Measurements from ENCODE around the gene ACTR3C. TPM values are rescaled to one million over a fixed set of nuclear protein-coding genes. Genes with fewer than 3 reads are reported as not detected.
A peak's percentile ranks its signal among the peaks of the same experiment; 100 is the strongest.

The ACTR3C gene
- total and polyA plus RNA-seq, 2 donors (not counting 1 experiment from before 2014, with no cell fraction given), result 4.0 to 20.7 TPM

DNA sequence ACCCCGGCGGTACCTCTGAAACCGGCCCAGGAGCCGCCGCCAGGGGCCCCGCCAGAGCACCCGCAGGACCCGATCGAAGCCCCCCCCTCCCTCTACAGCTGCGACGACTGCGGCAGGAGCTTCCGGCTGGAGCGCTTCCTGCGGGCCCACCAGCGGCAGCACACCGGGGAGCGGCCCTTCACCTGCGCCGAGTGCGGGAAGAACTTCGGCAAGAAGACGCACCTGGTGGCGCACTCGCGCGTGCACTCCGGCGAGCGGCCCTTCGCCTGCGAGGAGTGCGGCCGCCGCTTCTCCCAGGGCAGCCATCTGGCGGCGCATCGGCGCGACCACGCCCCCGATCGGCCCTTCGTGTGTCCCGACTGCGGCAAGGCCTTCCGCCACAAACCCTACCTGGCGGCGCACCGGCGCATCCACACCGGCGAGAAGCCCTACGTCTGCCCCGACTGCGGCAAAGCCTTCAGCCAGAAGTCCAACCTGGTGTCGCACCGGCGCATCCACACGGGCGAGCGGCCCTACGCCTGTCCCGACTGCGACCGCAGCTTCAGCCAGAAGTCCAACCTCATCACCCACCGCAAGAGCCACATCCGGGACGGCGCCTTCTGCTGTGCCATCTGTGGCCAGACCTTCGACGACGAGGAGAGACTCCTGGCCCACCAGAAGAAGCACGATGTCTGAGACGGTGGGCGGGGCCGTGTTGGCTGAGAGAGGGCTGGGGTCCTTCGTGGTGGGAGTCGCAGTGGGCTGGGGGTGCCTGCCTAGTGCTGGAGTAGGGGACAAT, 49.1 kb upstream of the ACTR3C start:
- H3K9ac ChIP-seq (ENCODE audit: low read length), result no peak overlapping the region
- Mint-ChIP-seq H3K9me3 (ENCODE audit: insufficient read depth) (no peaks in the 10 kb centered on the region), H3K4me3 (peak overlapping the region; percentile 7), H3K27me3 (no peaks in the 10 kb centered on the region), H3K4me1 (peaks cover 72% of the 10 kb centered on the region), H3K27ac (peak overlapping the region; percentile 53)
- peaks cover 33% of the 10 kb centered on the region for H3K79me2 ChIP-seq (ENCODE audit: control insufficient read depth, insufficient read depth, low read length)
- no peak overlapping the region for H2AFZ ChIP-seq (ENCODE audit: insufficient read depth, low read depth, low read length, poor library complexity, severe bottlenecking)
- WGBS (ENCODE audit: insufficient coverage), result 98% methylated on average over 79 of the region's 79 CpGs
- no peak for DNase-seq
- TF ChIP-seq, protein P1, sequence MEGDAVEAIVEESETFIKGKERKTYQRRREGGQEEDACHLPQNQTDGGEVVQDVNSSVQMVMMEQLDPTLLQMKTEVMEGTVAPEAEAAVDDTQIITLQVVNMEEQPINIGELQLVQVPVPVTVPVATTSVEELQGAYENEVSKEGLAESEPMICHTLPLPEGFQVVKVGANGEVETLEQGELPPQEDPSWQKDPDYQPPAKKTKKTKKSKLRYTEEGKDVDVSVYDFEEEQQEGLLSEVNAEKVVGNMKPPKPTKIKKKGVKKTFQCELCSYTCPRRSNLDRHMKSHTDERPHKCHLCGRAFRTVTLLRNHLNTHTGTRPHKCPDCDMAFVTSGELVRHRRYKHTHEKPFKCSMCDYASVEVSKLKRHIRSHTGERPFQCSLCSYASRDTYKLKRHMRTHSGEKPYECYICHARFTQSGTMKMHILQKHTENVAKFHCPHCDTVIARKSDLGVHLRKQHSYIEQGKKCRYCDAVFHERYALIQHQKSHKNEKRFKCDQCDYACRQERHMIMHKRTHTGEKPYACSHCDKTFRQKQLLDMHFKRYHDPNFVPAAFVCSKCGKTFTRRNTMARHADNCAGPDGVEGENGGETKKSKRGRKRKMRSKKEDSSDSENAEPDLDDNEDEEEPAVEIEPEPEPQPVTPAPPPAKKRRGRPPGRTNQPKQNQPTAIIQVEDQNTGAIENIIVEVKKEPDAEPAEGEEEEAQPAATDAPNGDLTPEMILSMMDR (IDR thresholded peaks at IDR 0.05), result no peak
- TF ChIP-seq EZH2 (IDR thresholded peaks at IDR 0.05; ENCODE audit: borderline replicate concordance, insufficient read depth, low read depth, low read length, poor library complexity, severe bottlenecking), result no peak
- H4K20me1 ChIP-seq (ENCODE audit: control insufficient read depth, insufficient read depth, low read length, poor library complexity, severe bottlenecking), result peaks cover 26% of the 10 kb centered on the region
- H3K27ac ChIP-seq (ENCODE audit: low read length in 2 of 2), result no peak overlapping the region
- no peaks in the 10 kb centered on the region for H3K27me3 ChIP-seq (replicated peaks in 1 of 4; ENCODE audit: control extremely low read depth in 1 of 4, control insufficient read depth in 3 of 4, insufficient read depth in 4 of 4, low read length in 3 of 4)
- peaks cover 0 to 36% of the 10 kb centered on the region in 2 experiments for H3K36me3 ChIP-seq (replicated peaks in 1 of 2; ENCODE audit: control extremely low read depth in 1 of 2, control insufficient read depth in 1 of 2, extremely low read depth in 1 of 2, insufficient read depth in 2 of 2, low read length in 1 of 2)
- no peak for ATAC-seq (ENCODE audit: low read depth)
- no peak overlapping the region for H3K4me3 ChIP-seq (ENCODE audit: control extremely low read depth in 1 of 5, extremely low read depth in 1 of 5, insufficient read depth in 1 of 5, low read depth in 2 of 5, low read length in 4 of 5)
- intact Hi-C loops (cut with micrococcal nuclease), result no loop called here
- ChIA-PET POLR2A (interaction anchor here (1.0 kb wide), 1 partner anchor 33 kb away, joined by 3 read pairs; a partner anchor contains a TSS), CTCF (no interaction called here)
- H3K9me3 ChIP-seq (ENCODE audit: control extremely low read depth in 1 of 3, control insufficient read depth in 2 of 3, insufficient read depth in 1 of 3, low read length in 2 of 3), result no peaks in the 10 kb centered on the region
- no peak overlapping the region for H3K4me2 ChIP-seq (replicated peaks; ENCODE audit: low read depth, low read length, poor library complexity, severe bottlenecking)
- H3K4me1 ChIP-seq (ENCODE audit: control insufficient read depth in 2 of 2, insufficient read depth in 2 of 2, low read length in 2 of 2), result peaks cover 19 to 55% of the 10 kb centered on the region in 2 donors

DNA sequence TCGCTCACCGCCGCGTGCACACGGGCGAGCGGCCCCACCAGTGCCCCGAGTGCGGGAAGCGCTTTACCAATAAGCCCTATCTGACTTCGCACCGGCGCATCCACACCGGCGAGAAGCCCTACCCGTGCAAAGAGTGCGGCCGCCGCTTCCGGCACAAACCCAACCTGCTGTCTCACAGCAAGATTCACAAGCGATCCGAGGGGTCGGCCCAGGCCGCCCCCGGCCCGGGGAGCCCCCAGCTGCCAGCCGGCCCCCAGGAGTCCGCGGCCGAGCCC, 48.6 kb upstream of the ACTR3C start:
- Histone ChIP-seq H3K36me3 (replicated peaks in 1 of 2; ENCODE audit: control extremely low read depth in 1 of 2, control insufficient read depth in 1 of 2, extremely low read depth in 1 of 2, insufficient read depth in 2 of 2, low read length in 1 of 2) (peaks cover 0 to 36% of the 10 kb centered on the region in 2 experiments), H3K4me3 (ENCODE audit: control extremely low read depth in 1 of 5, extremely low read depth in 1 of 5, insufficient read depth in 1 of 5, low read depth in 2 of 5, low read length in 4 of 5) (no peak overlapping the region), H3K9ac (ENCODE audit: low read length) (no peak overlapping the region), H3K27me3 (replicated peaks in 1 of 4; ENCODE audit: control extremely low read depth in 1 of 4, control insufficient read depth in 3 of 4, insufficient read depth in 4 of 4, low read length in 3 of 4) (no peaks in the 10 kb centered on the region), H3K4me1 (ENCODE audit: control insufficient read depth in 2 of 2, insufficient read depth in 2 of 2, low read length in 2 of 2) (peaks cover 22 to 53% of the 10 kb centered on the region in 2 donors), H3K27ac (ENCODE audit: low read length in 2 of 2) (no peak overlapping the region), H2AFZ (ENCODE audit: insufficient read depth, low read depth, low read length, poor library complexity, severe bottlenecking) (no peak overlapping the region), H4K20me1 (ENCODE audit: control insufficient read depth, insufficient read depth, low read length, poor library complexity, severe bottlenecking) (peaks cover 26% of the 10 kb centered on the region), H3K9me3 (ENCODE audit: control extremely low read depth in 1 of 3, control insufficient read depth in 2 of 3, insufficient read depth in 1 of 3, low read length in 2 of 3) (no peaks in the 10 kb centered on the region), H3K79me2 (ENCODE audit: control insufficient read depth, insufficient read depth, low read length) (peaks cover 33% of the 10 kb centered on the region), H3K4me2 (replicated peaks; ENCODE audit: low read depth, low read length, poor library complexity, severe bottlenecking) (no peak overlapping the region)
- ChIA-PET CTCF (interaction anchor here (1.4 kb wide), 1 partner anchor 48 kb away, joined by 4 read pairs; no protein-coding TSS in a partner anchor), POLR2A (no interaction called here)
- Mint-ChIP-seq H3K9me3 (ENCODE audit: insufficient read depth) (no peaks in the 10 kb centered on the region), H3K27ac (no peak overlapping the region), H3K4me1 (peaks cover 71% of the 10 kb centered on the region), H3K4me3 (no peak overlapping the region), H3K27me3 (no peaks in the 10 kb centered on the region)
- ATAC-seq (ENCODE audit: low read depth) (no peak), DNase-seq (no peak)
- TF ChIP-seq EZH2 (IDR thresholded peaks at IDR 0.05; ENCODE audit: borderline replicate concordance, insufficient read depth, low read depth, low read length, poor library complexity, severe bottlenecking), result no peak
- TF ChIP-seq, protein P1 (IDR thresholded peaks at IDR 0.05), result no peak
- WGBS (ENCODE audit: insufficient coverage), result over 99% methylated on average over 28 of the region's 30 CpGs
- intact Hi-C loops (cut with micrococcal nuclease), result no loop called here
